GM12878 (cell line): ENCODE data around the gene GSPT1. TPM values are rescaled to one million over a fixed set of nuclear protein-coding genes. Genes with fewer than 3 reads are reported as not detected.

Experiments used
- ATAC-seq: fragments of 200-7000 bp; cut with Tn5 transposase; 3 replicates; pipeline ENCODE4 v1.9.1; 2020; ENCODE audit warnings: mild to moderate bottlenecking, moderate library complexity
- BruUV-seq: library from RNA; stranded (reverse); fragments of 400-500 nt; replicated peaks from 2 replicates; lab custom pipeline; 2021; lab: Mats Ljungman, UMichigan
- CTCF ChIA-PET: fragments of 300-600 bp; sonication (Branson Sonifier 250); formaldehyde crosslinking; extraction: SDS; loops from one replicate; lab custom pipeline; 2021; ENCODE audit warnings: inconsistent platforms; lab: Yijun Ruan, JAX
- POLR2A ChIA-PET: fragments of 350-600 bp; formaldehyde crosslinking; extraction: SDS; loops from one replicate; lab custom pipeline; 2021; ENCODE audit warnings: inconsistent platforms; lab: Charles Lee
- RAD21 ChIA-PET: fragments of 300-600 bp; sonication (Branson Sonifier 250); formaldehyde crosslinking; loops from one replicate; lab custom pipeline; 2023; ENCODE audit warnings: antibody characterized with exemption; ENCODE audit not compliant: unreplicated experiment; lab: Charles Lee
- SMC1A ChIA-PET: fragments of 300-600 bp; sonication (Branson Sonifier 250); formaldehyde crosslinking; loops from one replicate; lab custom pipeline; 2023; ENCODE audit not compliant: unreplicated experiment, uncharacterized antibody; lab: Charles Lee
- DNase-seq: peaks from one replicate; pipeline ENCODE4 v3.0.0-alpha.2; 2011; ENCODE audit warnings: low read depth, low spot score
- FAIRE-seq: peaks from 3 replicates; lab custom pipeline; 2011; peaks lifted over from hg19 to GRCh38; lab: Jason Lieb, UNC
- H2AFZ ChIP-seq: 2 replicates; pipeline ENCODE4 v1.6.0; 2011; ENCODE audit warnings: low read depth, low read length, control low read depth; ENCODE audit not compliant: control insufficient read depth
- H3K27ac ChIP-seq: 2 replicates; pipeline ENCODE4 v1.5.1; 2011; ENCODE audit warnings: control low read depth; ENCODE audit not compliant: control insufficient read depth, insufficient read depth
- H3K27me3 ChIP-seq, 2 experiments: replicated peaks in 1 of 2; 2 replicates each; pipeline versions ENCODE4 v1.6.0 to v1.6.1; 2011; ENCODE audit warnings: low read length in 1 of 2; ENCODE audit not compliant: control insufficient read depth in 2 of 2, insufficient read depth in 2 of 2
- H3K36me3 ChIP-seq, 2 experiments: 2 replicates each; pipeline ENCODE4 v1.5.1; 2011; ENCODE audit warnings: low read length in 1 of 2; ENCODE audit not compliant: control insufficient read depth in 2 of 2, insufficient read depth in 2 of 2
- H3K4me1 ChIP-seq: 2 replicates; pipeline ENCODE4 v1.6.1; 2011; ENCODE audit warnings: mild to moderate bottlenecking, low read length, moderate library complexity, mixed read lengths; ENCODE audit not compliant: control insufficient read depth, insufficient read depth
- H3K4me2 ChIP-seq: 2 replicates; pipeline ENCODE4 v1.6.0; 2011; ENCODE audit warnings: control low read depth; ENCODE audit not compliant: control insufficient read depth, insufficient read depth
- H3K4me3 ChIP-seq: fragments of 200-600 bp; sonication (generic); 2 replicates; pipeline ENCODE4 v1.5.1; 2016
- H3K79me2 ChIP-seq: 2 replicates; pipeline ENCODE4 v1.6.0; 2011; ENCODE audit warnings: low read length; ENCODE audit not compliant: control insufficient read depth, insufficient read depth
- H3K9ac ChIP-seq: 2 replicates; pipeline ENCODE4 v1.8.0; 2011; ENCODE audit warnings: low read length, control low read depth, mixed read lengths; ENCODE audit not compliant: control insufficient read depth, insufficient read depth
- H3K9me3 ChIP-seq: replicated peaks from 3 replicates; pipeline ENCODE4 v1.5.1; 2011; ENCODE audit warnings: mild to moderate bottlenecking, low read length; ENCODE audit not compliant: control insufficient read depth, insufficient read depth
- H4K20me1 ChIP-seq: 2 replicates; pipeline ENCODE4 v1.6.0; 2011; ENCODE audit not compliant: control insufficient read depth, insufficient read depth
- BACH1 ChIP-seq: fragments of 450-650 bp; IDR thresholded peaks from 2 replicates; pipeline ENCODE4 v1.6.1; 2017; ENCODE audit warnings: mild to moderate bottlenecking, borderline replicate concordance
- DPF2 ChIP-seq: fragments of 450-650 bp; IDR thresholded peaks from 2 replicates; pipeline ENCODE4 v1.6.1; 2017; ENCODE audit warnings: mild to moderate bottlenecking
- ETV6 ChIP-seq, 2 experiments: fragments of 450-650 bp in 1 of 2; IDR thresholded peaks in 1 of 2; conservative IDR thresholded peaks in 1 of 2; 2 replicates each; pipeline ENCODE4 v1.6.1; 2014; ENCODE audit warnings: antibody characterized with exemption in 1 of 2, borderline replicate concordance in 1 of 2, low read depth in 1 of 2, mild to moderate bottlenecking in 1 of 2, moderate library complexity in 1 of 2
- IRF3 ChIP-seq: fragments of 450-650 bp; IDR thresholded peaks from 2 replicates; pipeline ENCODE4 v1.6.1; 2014; ENCODE audit warnings: mild to moderate bottlenecking
- MTA2 ChIP-seq: fragments of 450-650 bp; IDR thresholded peaks from 2 replicates; pipeline ENCODE4 v1.6.1; 2016; ENCODE audit warnings: low read depth, mild to moderate bottlenecking, moderate library complexity
- NR2F1 ChIP-seq: fragments of 450-650 bp; conservative IDR thresholded peaks from 2 replicates; pipeline ENCODE4 v1.6.1; 2017; ENCODE audit warnings: mild to moderate bottlenecking
- POLR2AphosphoS2 ChIP-seq: IDR thresholded peaks from 2 replicates; pipeline ENCODE4 v1.6.1; 2011; ENCODE audit warnings: low read depth, mild to moderate bottlenecking, low read length, improper control_type of control experiment, moderate library complexity
- RAD21 ChIP-seq: IDR thresholded peaks from 2 replicates; pipeline ENCODE4 v1.6.1; 2011; ENCODE audit warnings: mild to moderate bottlenecking, low read depth, low read length, moderate library complexity; ENCODE audit not compliant: insufficient read depth
- RUNX3 ChIP-seq: IDR thresholded peaks from 2 replicates; pipeline ENCODE4 v1.6.1; 2012; ENCODE audit warnings: low read length, inconsistent platforms
- SMAD1 ChIP-seq: fragments of 450-650 bp; IDR thresholded peaks from 2 replicates; pipeline ENCODE4 v1.6.1; 2018; ENCODE audit warnings: mild to moderate bottlenecking, low read depth; ENCODE audit not compliant: partially characterized antibody
- SMARCA5 ChIP-seq: fragments of 450-650 bp; IDR thresholded peaks from 2 replicates; pipeline ENCODE4 v1.6.1; 2017; ENCODE audit warnings: mild to moderate bottlenecking
- ZBTB33 ChIP-seq: fragments of 450-650 bp; IDR thresholded peaks from 2 replicates; pipeline ENCODE4 v1.6.1; 2017; ENCODE audit warnings: mild to moderate bottlenecking
- ZNF687 ChIP-seq: fragments of 450-650 bp; IDR thresholded peaks from 2 replicates; pipeline ENCODE4 v1.6.1; 2017; ENCODE audit warnings: mild to moderate bottlenecking, moderate library complexity
- WGBS: methylation state at CpG from one replicate; pipeline ENCODE4 v1.1.6; 2016; ENCODE audit warnings: low lambda C conversion rate; ENCODE audit not compliant: insufficient replicate concordance, insufficient coverage; ENCODE audit errors: missing lambda C conversion rate; 5-methylcytosine and 5-hydroxymethylcytosine counted together
- in situ Hi-C: fragments of 300-500 bp; cut with MboI; formaldehyde crosslinking; loops from 9 replicates; pipeline ENCODE4 v1.14.3; 2018; ENCODE audit warnings: mixed read lengths
- intact Hi-C: fragments of 100-400 bp; cut with micrococcal nuclease; formaldehyde crosslinking; loops from one replicate; pipeline ENCODE4 v1.14.2; 2022; ENCODE audit not compliant: unreplicated experiment
- polyA plus RNA-seq, 11 experiments: library from polyadenylated mRNA; depleted of rRNA in 4 of 11; unstranded in 6 of 11; stranded (reverse) in 5 of 11; fragments of >200 nt; fragmentation: Nextera tagmentation in 4 of 11; fragmentation: Illumina TruSeq in 1 of 11; extraction: Ambion mirVana in 4 of 11; extraction: Trizol in 1 of 11; gene quantifications; 1 replicate in 1 of 11; 2 replicates in 10 of 11; pipeline versions ENCODE4 v1.2.1 to v1.2.3, GENCODE V29; 2011 to 2016; ENCODE audit warnings: inconsistent platforms in 2 of 11, missing spikeins in 2 of 11, low read depth in 1 of 11
- total RNA-seq, 4 experiments: library from RNA; depleted of rRNA in 3 of 4; stranded (reverse); fragments of >200 nt in 3 of 4; fragmentation: Illumina TruSeq in 1 of 4; extraction: Trizol in 1 of 4; gene quantifications; 2 replicates each; pipeline versions ENCODE4 v1.2.1 to v1.2.3, GENCODE V29; 2013 to 2021
- TF ChIP-seq, protein P1 (sequence below): fragments of 150-350 bp; IDR thresholded peaks from 2 replicates; pipeline ENCODE4 v1.6.1; 2014; ENCODE audit warnings: mild to moderate bottlenecking, low read depth, low read length

The GSPT1 gene
- total and polyA plus RNA-seq, 10 of the 15 experiments (the other 5 are each of a cell fraction or from before 2014, with no cell fraction given), result 46.7 to 181 (median 99.6) TPM

GRCh38 chr16:11901091-11901490 lies 14.7 kb downstream of the GSPT1 start:
- Histone ChIP-seq H4K20me1 (peaks cover 4% of the 10 kb centered on the region), H3K36me3 (peaks cover 7 to 15% of the 10 kb centered on the region in 2 experiments; a peak in 3 of 4 replicates), H3K79me2 (peaks cover 59% of the 10 kb centered on the region), H2AFZ (no peak overlapping the region), H3K4me2 (no peak overlapping the region), H3K4me1 (peaks cover 3% of the 10 kb centered on the region; the same call in 1 of the 2 replicates), H3K27me3 (no peaks in the 10 kb centered on the region), H3K9ac (no peak overlapping the region), H3K27ac (no peak overlapping the region), H3K4me3 (no peak overlapping the region), H3K9me3 (no peaks in the 10 kb centered on the region)
- RAD21 ChIA-PET, result interaction anchor here (0.6 kb wide), 1 partner anchor 186 kb away, joined by 3 read pairs; no protein-coding TSS in a partner anchor
- POLR2A ChIA-PET, result no interaction called here
- in situ Hi-C loops, result no loop called here
- intact Hi-C loops, result no loop called here
- CTCF ChIA-PET, result no interaction called here
- FAIRE-seq (no peak), DNase-seq (no peak), ATAC-seq (peak; percentile 19; the same call in 1 of the 3 replicates)
- BruUV-seq, result no TSS peak
- WGBS, result 35% methylated on average over 3 of the region's 3 CpGs
- SMC1A ChIA-PET, result interaction anchor here (1.1 kb wide), 1 partner anchor 10 kb away, joined by 3 read pairs; no protein-coding TSS in a partner anchor
- TF ChIP-seq ETV6 (conservative IDR thresholded peaks at IDR 0.05 in 1 of 2, IDR thresholded peaks at IDR 0.05 in 1 of 2; ENCODE audit: borderline replicate concordance in 1 of 2, low read depth in 1 of 2) (no peak), POLR2AphosphoS2 (no peak), RAD21 (no peak), NR2F1 (no peak), RUNX3 (no peak), BACH1 (no peak), IRF3 (no peak), DPF2 (no peak), ZNF687 (no peak), MTA2 (no peak), ZBTB33 (no peak), SMAD1 (no peak), SMARCA5 (no peak)
- TF ChIP-seq, protein P1, sequence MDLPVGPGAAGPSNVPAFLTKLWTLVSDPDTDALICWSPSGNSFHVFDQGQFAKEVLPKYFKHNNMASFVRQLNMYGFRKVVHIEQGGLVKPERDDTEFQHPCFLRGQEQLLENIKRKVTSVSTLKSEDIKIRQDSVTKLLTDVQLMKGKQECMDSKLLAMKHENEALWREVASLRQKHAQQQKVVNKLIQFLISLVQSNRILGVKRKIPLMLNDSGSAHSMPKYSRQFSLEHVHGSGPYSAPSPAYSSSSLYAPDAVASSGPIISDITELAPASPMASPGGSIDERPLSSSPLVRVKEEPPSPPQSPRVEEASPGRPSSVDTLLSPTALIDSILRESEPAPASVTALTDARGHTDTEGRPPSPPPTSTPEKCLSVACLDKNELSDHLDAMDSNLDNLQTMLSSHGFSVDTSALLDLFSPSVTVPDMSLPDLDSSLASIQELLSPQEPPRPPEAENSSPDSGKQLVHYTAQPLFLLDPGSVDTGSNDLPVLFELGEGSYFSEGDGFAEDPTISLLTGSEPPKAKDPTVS, result no peak
